Pulmonary artery endothelial cell (primary cell): ENCODE measurements around the gene PLCXD1. TPM values are rescaled to one million over a fixed set of nuclear protein-coding genes. Genes with fewer than 3 reads are reported as not detected.
"Not testable (repeated sequence)": the region's sequence is repeated elsewhere in the genome, so short reads cannot be mapped to it uniquely, and the experiment has no call there.

Experiments
- DNase-seq: peaks from one replicate; pipeline ENCODE4 v3.0.0-alpha.2; 2011; ENCODE audit warnings: low read depth, low spot score
- total RNA-seq: library from RNA; depleted of rRNA; stranded (reverse); fragments of >200 nt; gene quantifications from 2 replicates; pipeline ENCODE4 v1.2.3, GENCODE V29; 2014

The PLCXD1 gene
- total RNA-seq, 1 donor from 2014 or later = 8.7 TPM

GRCh38 chrX:349702-350101 is 68.5 kb downstream of the PLCXD1 start:
- DNase-seq = no peak

DNA sequence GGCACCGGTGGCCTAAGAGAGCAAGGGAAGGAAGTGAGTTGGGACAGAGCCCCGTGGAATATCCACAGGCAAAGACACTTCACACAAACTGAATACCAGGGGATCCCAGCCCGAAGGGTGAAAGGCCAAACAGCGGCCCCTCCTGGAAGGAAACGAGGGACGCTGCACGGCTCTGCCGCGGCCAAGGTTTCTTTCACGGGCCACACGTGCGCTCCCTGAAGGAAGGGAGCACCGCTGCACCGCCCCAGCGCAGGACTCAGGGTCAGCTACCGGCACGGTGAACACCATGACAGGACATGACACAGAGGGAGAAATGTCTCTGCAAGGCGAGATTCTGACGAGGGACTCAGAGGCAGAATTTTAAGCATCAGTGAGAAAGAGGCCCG is 69.0 kb downstream of the PLCXD1 start:
- no peak for DNase-seq

DNA sequence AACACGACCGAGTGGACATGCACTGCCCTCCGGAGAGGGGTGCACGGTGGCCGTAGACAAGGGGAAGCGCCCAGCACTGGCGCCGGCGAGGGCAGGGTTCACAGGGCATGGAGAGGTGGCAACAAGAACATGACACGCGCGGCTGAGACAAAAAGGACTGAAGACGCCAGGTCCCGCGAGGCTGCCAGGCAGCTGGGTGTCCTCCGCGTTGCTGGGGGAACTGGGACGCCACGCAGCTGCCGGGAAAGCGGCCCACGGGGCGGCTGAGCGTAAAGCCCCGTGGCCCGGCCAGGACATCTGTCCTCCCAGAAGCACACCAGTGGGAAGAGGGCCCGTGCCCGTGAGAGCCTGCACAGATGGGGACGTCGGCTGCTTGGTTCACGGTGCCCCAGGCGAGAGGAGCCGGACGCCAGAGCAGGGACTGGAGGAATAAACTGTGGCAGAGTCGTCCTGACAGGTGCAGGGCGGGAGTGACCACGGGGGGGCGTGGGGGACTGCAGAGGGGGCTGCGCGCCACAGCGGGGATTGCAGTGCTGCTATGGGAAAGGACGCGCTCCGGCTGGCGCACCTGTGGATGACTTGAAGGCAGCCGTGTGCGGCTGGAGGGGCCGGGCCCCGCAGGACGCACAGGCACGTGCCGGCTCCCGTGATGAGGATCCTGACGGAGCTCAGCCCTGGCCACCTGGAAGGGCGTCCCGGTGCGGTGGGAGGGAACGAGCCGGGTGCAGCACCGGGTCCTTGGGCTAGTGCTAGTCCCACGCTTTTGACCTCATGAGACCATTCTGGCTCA is 69.5 kb downstream of the PLCXD1 start:
- DNase-seq = no peak

GRCh38 chrX:351324-351641 is 70.1 kb downstream of the PLCXD1 start:
- DNase-seq = not testable (repeated sequence)

DNA sequence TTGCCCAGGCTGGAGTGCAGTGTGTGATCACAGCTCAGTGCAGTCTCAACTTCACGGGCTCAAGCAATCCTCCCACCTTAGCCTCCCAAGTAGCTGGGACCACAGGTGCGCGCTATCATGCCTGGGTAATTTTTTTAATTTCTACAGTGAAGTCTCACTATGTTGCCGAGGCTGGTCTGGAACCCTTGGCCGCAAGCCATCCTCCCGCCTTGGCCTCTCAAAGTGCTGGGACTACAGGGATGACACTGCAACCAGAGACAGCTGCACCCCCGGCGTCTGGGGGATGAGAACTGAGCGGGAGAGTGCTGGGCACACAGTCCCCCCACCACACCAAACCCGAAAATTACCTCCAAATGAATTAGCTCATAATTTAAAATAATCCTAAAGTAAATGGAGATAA is 70.6 kb downstream of the PLCXD1 start:
- no peak for DNase-seq

- no peak for DNase-seq
These were observed 71.0 kb downstream of the PLCXD1 start for GRCh38 chrX:352181-352580.

- DNase-seq = no peak
These were observed 71.6 kb downstream of the PLCXD1 start for GRCh38 chrX:352582-353314.

Other genes with a start within 250 kb of the PLCXD1 start
- gene GTPBP6, start 37.4 kb downstream of the PLCXD1 start, total RNA-seq = 49.9 and 64.9 TPM in 2 replicates
- gene PPP2R3B, start 105.5 kb downstream of the PLCXD1 start, total RNA-seq = 18.7 and 22.4 TPM in 2 replicates